B cell (primary cell): ENCODE results near the gene SIPA1L3. TPM values are rescaled to one million over a fixed set of nuclear protein-coding genes. Genes with fewer than 3 reads are reported as not detected.

ENCODE experiments used
- ATAC-seq: fragments of 200-7000 bp; cut with Tn5 transposase; one replicate; pipeline ENCODE4 v1.10.0; 2021; ENCODE audit warnings: low read depth, mild to moderate bottlenecking, moderate number of reproducible peaks, moderate library complexity
- CTCF ChIA-PET: fragments of 350-600 bp; sonication (Branson Sonifier 250); formaldehyde crosslinking; loops from one replicate; lab custom pipeline; 2021; ENCODE audit warnings: antibody characterized with exemption, inconsistent platforms; lab: Charles Lee
- POLR2A ChIA-PET: fragments of 350-600 bp; sonication (Branson Sonifier 250); formaldehyde crosslinking; loops from one replicate; lab custom pipeline; 2021; ENCODE audit warnings: antibody characterized with exemption; lab: Charles Lee
- DNase-seq: peaks from one replicate; pipeline ENCODE4 v3.0.0; 2013
- H2AFZ ChIP-seq: 2 replicates; pipeline ENCODE4 v1.6.1; 2012; ENCODE audit warnings: mild to moderate bottlenecking, low read depth, low read length; ENCODE audit not compliant: insufficient read depth, poor library complexity, severe bottlenecking
- H3K27ac ChIP-seq, 2 donors: 1 replicate in 1 of 2; 2 replicates in 1 of 2; pipeline ENCODE4 v1.5.1; 2012 to 2013; ENCODE audit warnings: low read length in 2 of 2, mild to moderate bottlenecking in 2 of 2, moderate library complexity in 1 of 2
- H3K27me3 ChIP-seq, 4 experiments: fragments of 200-600 bp in 1 of 4; sonication (generic) in 1 of 4; replicated peaks in 1 of 4; 1 replicate in 2 of 4; 2 replicates in 2 of 4; pipeline versions ENCODE4 v1.6.1 to v1.7.0; 2013 to 2016; ENCODE audit warnings: low read length in 3 of 4, mild to moderate bottlenecking in 2 of 4, mixed read lengths in 1 of 4, moderate library complexity in 1 of 4; ENCODE audit not compliant: insufficient read depth in 4 of 4, control insufficient read depth in 3 of 4; ENCODE audit errors: control extremely low read depth in 1 of 4
- H3K36me3 ChIP-seq, 2 experiments: replicated peaks in 1 of 2; 1 replicate in 1 of 2; 2 replicates in 1 of 2; pipeline versions ENCODE4 v1.6.1 to v1.7.1; 2013; ENCODE audit warnings: low read length in 1 of 2; ENCODE audit not compliant: insufficient read depth in 2 of 2, control insufficient read depth in 1 of 2; ENCODE audit errors: control extremely low read depth in 1 of 2, extremely low read depth in 1 of 2
- H3K4me1 ChIP-seq, 2 donors: fragments of 200-600 bp in 1 of 2; sonication (generic) in 1 of 2; 1 replicate in 1 of 2; 2 replicates in 1 of 2; pipeline versions ENCODE4 v1.5.1 to v1.6.1; 2013 to 2017; ENCODE audit warnings: low read length in 2 of 2; ENCODE audit not compliant: control insufficient read depth in 2 of 2, insufficient read depth in 2 of 2
- H3K4me2 ChIP-seq: replicated peaks from 2 replicates; pipeline ENCODE3; 2012; ENCODE audit warnings: mild to moderate bottlenecking, low read depth, low read length; ENCODE audit not compliant: poor library complexity, severe bottlenecking
- H3K4me3 ChIP-seq, 5 experiments: fragments of 200-600 bp in 1 of 5; sonication (generic) in 1 of 5; 1 replicate in 3 of 5; 2 replicates in 2 of 5; pipeline versions ENCODE4 v1.5.1 to v1.7.0; 2011 to 2016; ENCODE audit warnings: low read length in 4 of 5, mild to moderate bottlenecking in 4 of 5, low read depth in 2 of 5, control low read depth in 1 of 5, moderate library complexity in 1 of 5; ENCODE audit not compliant: insufficient read depth in 1 of 5; ENCODE audit errors: control extremely low read depth in 1 of 5, extremely low read depth in 1 of 5
- H3K79me2 ChIP-seq: fragments of 200-600 bp; sonication (generic); one replicate; pipeline ENCODE4 v1.6.0; 2016; ENCODE audit warnings: low read length; ENCODE audit not compliant: control insufficient read depth, insufficient read depth
- H3K9ac ChIP-seq: fragments of 200-600 bp; sonication (generic); 2 replicates; pipeline ENCODE4 v1.6.1; 2017; ENCODE audit warnings: mild to moderate bottlenecking, low read length, moderate library complexity
- H3K9me3 ChIP-seq, 3 donors: one replicate each; pipeline versions ENCODE4 v1.6.1 to v1.7.1; 2013; ENCODE audit warnings: low read length in 2 of 3; ENCODE audit not compliant: control insufficient read depth in 2 of 3, insufficient read depth in 1 of 3; ENCODE audit errors: control extremely low read depth in 1 of 3
- H4K20me1 ChIP-seq: 2 replicates; pipeline ENCODE4 v1.6.0; 2012; ENCODE audit warnings: mild to moderate bottlenecking, low read length; ENCODE audit not compliant: insufficient read depth, control insufficient read depth, poor library complexity, severe bottlenecking
- H3K27ac Mint-ChIP-seq: one replicate; pipeline ENCODE4 v1.8.0; 2021; ENCODE audit warnings: mixed read lengths
- H3K27me3 Mint-ChIP-seq: one replicate; pipeline ENCODE4 v1.8.0; 2021; ENCODE audit warnings: mixed read lengths
- H3K4me1 Mint-ChIP-seq: one replicate; pipeline ENCODE4 v1.8.0; 2021; ENCODE audit warnings: mixed read lengths
- H3K4me3 Mint-ChIP-seq: one replicate; pipeline ENCODE4 v1.8.0; 2021; ENCODE audit warnings: mixed read lengths
- H3K9me3 Mint-ChIP-seq: one replicate; pipeline ENCODE4 v1.8.0; 2022; ENCODE audit warnings: mixed read lengths; ENCODE audit not compliant: insufficient read depth
- CTCF ChIP-seq: fragments of 200-600 bp; IDR thresholded peaks from one replicate; pipeline ENCODE4 v1.8.0; 2022; ENCODE audit warnings: antibody characterized with exemption, mild to moderate bottlenecking
- EZH2 ChIP-seq: IDR thresholded peaks from 2 replicates; pipeline ENCODE4 v1.6.1; 2012; ENCODE audit warnings: borderline replicate concordance, low read depth, mild to moderate bottlenecking, moderate library complexity, low read length; ENCODE audit not compliant: insufficient read depth, poor library complexity, severe bottlenecking
- WGBS: methylation state at CpG from one replicate; pipeline ENCODE4 v1.1.5; 2013; ENCODE audit warnings: missing lambda C conversion rate; ENCODE audit not compliant: insufficient coverage; 5-methylcytosine and 5-hydroxymethylcytosine counted together
- intact Hi-C: fragments of 100-400 bp; cut with micrococcal nuclease; formaldehyde crosslinking; loops from one replicate; pipeline ENCODE4 v1.10.0; 2022
- polyA plus RNA-seq: library from polyadenylated mRNA; depleted of rRNA; stranded (reverse); fragments of >200 nt; gene quantifications from 2 replicates; pipeline ENCODE4 v1.2.3, GENCODE V29; 2012
- total RNA-seq, 2 donors: library from RNA; stranded (reverse); fragments of 120-200 nt in 1 of 2; gene quantifications; 1 replicate in 1 of 2; 2 replicates in 1 of 2; pipeline versions ENCODE4 v1.2.3 to v1.2.4, GENCODE V29; 2013 to 2022

SIPA1L3 gene
- total and polyA plus RNA-seq, 2 donors (not counting 1 experiment from before 2014, with no cell fraction given) = 48.3 to 295 TPM

- Histone ChIP-seq H2AFZ (no peak overlapping the region), H3K9ac (peak overlapping the region; percentile 32), H3K27me3 (no peaks in the 10 kb centered on the region), H3K4me1 (peaks cover 87 to 96% of the 10 kb centered on the region in 2 donors), H3K79me2 (peaks cover 97% of the 10 kb centered on the region), H3K4me3 (no peak overlapping the region), H3K27ac (peak overlapping the region; percentile 65 to 85), H3K36me3 (peaks cover 0 to 15% of the 10 kb centered on the region in 2 experiments), H4K20me1 (no peaks in the 10 kb centered on the region), H3K9me3 (peaks cover 0 to 17% (median 0%) of the 10 kb centered on the region in 3 donors), H3K4me2 (peak overlapping the region; percentile 63)
- ChIA-PET CTCF (interaction anchor here (0.8 to 3.5 kb wide), 9 partner anchors 11 to 120 kb away, joined by 3 to 31 read pairs (median 10); partner anchors contain the start of genes SIPA1L3 and WDR87), POLR2A (interaction anchor here (0.6 to 3.9 kb wide), 7 partner anchors 11 to 448 kb away, joined by 3 to 46 read pairs (median 3); partner anchors contain the start of genes PSMD8, SIPA1L3 and WDR87)
- TF ChIP-seq CTCF (no peak), EZH2 (no peak)
- peak overlapping the region; percentile 92 for H3K27ac Mint-ChIP-seq
- peak overlapping the region; percentile 80 for H3K4me3 Mint-ChIP-seq
- H3K27me3 Mint-ChIP-seq = no peaks in the 10 kb centered on the region
- intact Hi-C loops = no loop called here
- ATAC-seq (peak; percentile 11), DNase-seq (peak; percentile 48)
- no peaks in the 10 kb centered on the region for H3K9me3 Mint-ChIP-seq
- peaks cover 79% of the 10 kb centered on the region for H3K4me1 Mint-ChIP-seq
- WGBS = 67% methylated on average over 2 of the region's 5 CpGs
Observed at GRCh38 chr19:37926711-37927110, 19.7 kb downstream of the SIPA1L3 start.
